Cardiac fibroblast (primary cell): ENCODE data around the gene CCDC88A.

Experiments used
- DNase-seq, 2 donors: peaks; one replicate each; pipeline versions ENCODE4 v3.0.0 to v3.0.0-alpha.2; 2010; ENCODE audit warnings: low read depth in 2 of 2
- H3K4me3 ChIP-seq, 2 donors: replicated peaks in 1 of 2; 1 replicate in 1 of 2; 2 replicates in 1 of 2; pipeline ENCODE4 v1.5.1; 2011; ENCODE audit warnings: low read depth in 2 of 2, low read length in 2 of 2, mild to moderate bottlenecking in 2 of 2, moderate library complexity in 1 of 2
- TF ChIP-seq, protein P1 (sequence below): IDR thresholded peaks from one replicate; pipeline ENCODE4 v1.5.1; 2011; ENCODE audit warnings: low read depth, mild to moderate bottlenecking, low read length, inconsistent platforms

CCDC88A gene

GRCh38 chr2:55416786-55417568 is 2.7 kb downstream of the CCDC88A start:
- no peak for DNase-seq
- TF ChIP-seq, protein P1, sequence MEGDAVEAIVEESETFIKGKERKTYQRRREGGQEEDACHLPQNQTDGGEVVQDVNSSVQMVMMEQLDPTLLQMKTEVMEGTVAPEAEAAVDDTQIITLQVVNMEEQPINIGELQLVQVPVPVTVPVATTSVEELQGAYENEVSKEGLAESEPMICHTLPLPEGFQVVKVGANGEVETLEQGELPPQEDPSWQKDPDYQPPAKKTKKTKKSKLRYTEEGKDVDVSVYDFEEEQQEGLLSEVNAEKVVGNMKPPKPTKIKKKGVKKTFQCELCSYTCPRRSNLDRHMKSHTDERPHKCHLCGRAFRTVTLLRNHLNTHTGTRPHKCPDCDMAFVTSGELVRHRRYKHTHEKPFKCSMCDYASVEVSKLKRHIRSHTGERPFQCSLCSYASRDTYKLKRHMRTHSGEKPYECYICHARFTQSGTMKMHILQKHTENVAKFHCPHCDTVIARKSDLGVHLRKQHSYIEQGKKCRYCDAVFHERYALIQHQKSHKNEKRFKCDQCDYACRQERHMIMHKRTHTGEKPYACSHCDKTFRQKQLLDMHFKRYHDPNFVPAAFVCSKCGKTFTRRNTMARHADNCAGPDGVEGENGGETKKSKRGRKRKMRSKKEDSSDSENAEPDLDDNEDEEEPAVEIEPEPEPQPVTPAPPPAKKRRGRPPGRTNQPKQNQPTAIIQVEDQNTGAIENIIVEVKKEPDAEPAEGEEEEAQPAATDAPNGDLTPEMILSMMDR: no peak
- peak overlapping the region; percentile 13 to 93 for H3K4me3 ChIP-seq

DNA sequence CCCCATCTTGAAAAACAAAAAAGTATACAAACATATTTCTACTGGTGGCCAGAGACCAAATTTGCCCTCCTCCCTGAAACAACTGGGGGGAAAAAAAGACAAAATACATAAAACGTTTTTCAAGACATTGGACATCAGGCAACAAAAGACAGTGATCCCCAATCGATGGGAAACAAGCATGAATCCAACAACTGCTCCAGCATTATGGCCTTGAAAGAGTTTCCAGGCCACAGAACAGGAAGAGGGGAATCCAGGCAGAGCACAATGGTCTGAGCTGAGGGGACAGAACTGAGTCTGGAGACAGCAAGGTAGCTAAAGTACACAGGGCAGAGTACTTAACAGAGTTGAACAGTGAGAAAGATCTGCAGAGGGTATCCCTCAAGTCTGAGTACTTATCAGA is 4.4 kb downstream of the CCDC88A start:
- H3K4me3 ChIP-seq: no peak overlapping the region
- TF ChIP-seq, protein P1: no peak
- no peak for DNase-seq

DNA sequence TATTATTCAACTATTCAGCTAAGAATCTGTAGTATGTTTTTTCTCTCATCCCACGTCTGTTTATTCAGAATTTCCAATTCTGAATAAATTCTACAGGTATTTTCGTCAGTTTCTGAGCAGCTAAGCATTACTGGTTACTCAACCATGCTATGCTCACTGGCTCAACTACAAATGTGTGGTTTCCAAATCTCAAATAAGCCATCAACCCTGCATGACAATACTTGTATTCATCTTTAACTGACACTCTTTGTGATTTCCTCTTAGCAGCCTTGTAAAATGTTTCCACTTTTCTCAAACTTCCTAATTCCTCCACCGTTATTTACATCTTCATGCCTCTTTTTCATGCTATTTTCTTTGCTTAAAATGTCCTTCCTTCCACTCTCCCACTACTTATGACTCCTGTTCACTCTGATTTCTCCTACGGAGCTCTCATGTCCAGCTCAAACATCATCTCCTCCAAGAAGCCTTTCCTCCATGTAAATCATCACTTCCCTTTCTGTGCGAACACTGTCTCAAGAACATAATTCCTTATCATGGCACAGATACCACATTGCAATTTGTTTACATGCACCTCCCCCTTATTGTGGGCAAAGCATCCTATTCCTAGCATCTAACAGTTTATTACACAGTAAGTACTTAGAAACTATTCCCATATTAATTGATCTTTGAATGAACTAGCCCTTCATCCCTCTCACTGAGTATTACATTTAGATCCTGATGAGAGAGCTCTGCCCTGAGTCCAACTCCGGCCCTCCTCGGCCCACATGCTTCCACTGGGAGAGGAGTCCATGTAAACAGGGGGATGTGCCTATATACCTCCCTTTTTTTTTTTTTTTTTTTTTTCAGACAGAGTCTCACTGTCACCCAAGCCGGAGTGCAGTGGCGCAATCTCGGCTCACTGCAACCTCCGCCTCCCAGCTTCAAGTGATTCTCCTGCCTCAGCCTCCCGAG is 10.5 kb downstream of the CCDC88A start:
- TF ChIP-seq, protein P1: no peak
- peak; percentile 37 to 45 for DNase-seq
- no peak overlapping the region for H3K4me3 ChIP-seq

DNA sequence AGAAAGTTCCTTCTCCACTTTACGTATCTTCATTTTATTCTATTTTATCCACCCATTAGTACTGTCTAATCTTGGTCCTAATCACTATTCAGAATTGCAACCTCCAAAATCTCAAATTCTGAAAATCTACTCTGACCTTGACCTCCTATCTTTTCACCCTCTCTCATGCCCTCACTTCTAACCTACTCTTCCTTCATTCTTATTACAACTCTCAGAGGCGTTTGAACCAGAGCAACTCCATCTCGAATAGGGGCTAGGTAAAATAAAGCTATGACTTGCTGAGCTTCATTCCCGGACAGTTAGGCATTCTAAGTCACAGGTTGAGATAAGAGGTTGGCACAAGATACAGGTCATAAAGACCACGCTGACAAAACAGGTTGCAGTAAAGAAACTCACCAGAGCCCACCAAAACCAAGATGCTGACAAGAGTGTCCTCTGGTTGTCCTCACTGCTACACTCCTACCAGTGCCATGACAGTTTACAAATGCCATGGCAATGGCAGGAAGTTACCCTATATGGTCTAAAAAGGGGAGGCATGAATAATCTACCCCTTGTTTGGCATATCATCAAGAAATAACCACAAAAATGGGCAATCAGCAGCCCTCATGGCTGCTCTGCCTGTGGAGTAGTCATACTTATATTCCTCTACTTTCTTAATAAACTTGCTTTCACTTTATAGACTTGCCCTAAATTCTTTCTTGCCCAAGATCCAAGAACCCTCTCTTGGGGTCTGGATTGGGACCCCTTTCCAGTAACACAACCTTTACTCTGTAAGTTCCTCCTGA is 11.4 kb downstream of the CCDC88A start:
- TF ChIP-seq, protein P1: no peak
- DNase-seq: peak; percentile 57 to 63

DNA sequence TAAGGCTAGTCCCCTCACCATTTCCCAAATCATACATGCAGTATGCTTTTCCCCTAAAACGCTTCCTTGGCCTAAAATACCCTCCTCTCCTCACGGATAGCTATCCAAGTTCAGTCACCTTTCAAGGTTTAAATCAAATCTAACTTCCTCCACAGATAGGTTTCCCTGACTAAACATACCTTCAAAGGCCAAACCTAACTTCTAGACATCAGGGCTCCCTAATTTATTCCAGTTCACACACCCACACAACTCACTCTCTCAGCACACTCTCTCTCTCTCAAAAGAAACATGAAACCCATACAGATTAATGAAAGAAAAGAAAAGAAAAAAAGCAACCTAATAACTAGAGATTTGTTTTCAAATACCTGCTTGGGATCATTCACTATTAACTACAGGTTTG is 14.5 kb downstream of the CCDC88A start:
- no peak for DNase-seq
- TF ChIP-seq, protein P1: no peak
- no peak overlapping the region for H3K4me3 ChIP-seq

More for the DNA sequence above, 11.4 kb downstream of the CCDC88A start:
- H3K4me3 ChIP-seq: no peak overlapping the region

DNA sequence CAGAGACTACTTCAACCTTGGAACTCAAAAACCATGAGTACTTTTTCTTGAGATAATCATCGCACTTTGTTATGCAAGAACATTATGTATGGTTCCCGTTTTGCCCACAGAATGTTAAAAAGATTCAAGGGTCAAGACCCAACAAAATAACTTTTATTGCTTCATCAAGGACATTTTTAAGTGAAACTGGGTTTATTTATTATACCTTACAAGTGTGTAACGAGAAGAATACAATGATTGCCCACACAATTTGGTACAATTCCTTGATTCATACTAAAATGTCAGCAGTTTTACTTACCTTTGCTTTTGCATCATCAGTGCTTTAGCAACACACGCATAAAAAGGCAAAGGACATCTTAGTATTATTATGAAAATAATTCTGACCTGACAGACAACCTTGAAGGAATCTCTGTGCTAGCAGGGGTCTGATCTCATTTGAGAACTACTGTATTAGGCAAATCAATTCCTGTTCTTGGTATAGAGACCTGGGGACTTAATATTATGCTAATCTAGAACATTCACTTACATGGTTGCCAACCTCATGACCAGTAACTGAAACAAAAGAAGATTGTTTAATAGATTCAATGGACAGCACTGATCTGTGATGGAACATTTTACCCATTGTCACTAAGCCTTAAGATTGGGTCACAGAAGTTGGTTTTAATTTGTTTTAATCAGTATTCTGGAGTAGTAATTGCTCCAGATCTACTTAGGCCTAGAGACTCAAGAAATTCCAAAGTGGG is 16.2 kb downstream of the CCDC88A start:
- TF ChIP-seq, protein P1: no peak
- H3K4me3 ChIP-seq: no peak overlapping the region
- DNase-seq: no peak
